GM10248 (cell line): ENCODE measurements around the gene IRAK1BP1.

Experiments used
- CTCF ChIA-PET: fragments of 300-600 bp; sonication (Branson Sonifier 250); formaldehyde crosslinking; extraction: SDS; loops from one replicate; lab custom pipeline; 2021; ENCODE audit warnings: antibody characterized with exemption; lab: Yijun Ruan, JAX
- POLR2A ChIA-PET: fragments of 350-650 bp; sonication (Branson Sonifier 250); formaldehyde crosslinking; extraction: SDS; loops from one replicate; lab custom pipeline; 2020; ENCODE audit warnings: antibody characterized with exemption; lab: Yijun Ruan, JAX
- DNase-seq: peaks from one replicate; pipeline ENCODE4 v3.0.0; 2012; ENCODE audit errors: extremely low spot score
- TF ChIP-seq, protein P1 (sequence below): IDR thresholded peaks from 2 replicates; pipeline ENCODE4 v1.5.1; 2012; ENCODE audit warnings: mild to moderate bottlenecking, low read depth; ENCODE audit errors: extremely low read depth, missing control alignments, control extremely low read depth

Gene IRAK1BP1

DNA sequence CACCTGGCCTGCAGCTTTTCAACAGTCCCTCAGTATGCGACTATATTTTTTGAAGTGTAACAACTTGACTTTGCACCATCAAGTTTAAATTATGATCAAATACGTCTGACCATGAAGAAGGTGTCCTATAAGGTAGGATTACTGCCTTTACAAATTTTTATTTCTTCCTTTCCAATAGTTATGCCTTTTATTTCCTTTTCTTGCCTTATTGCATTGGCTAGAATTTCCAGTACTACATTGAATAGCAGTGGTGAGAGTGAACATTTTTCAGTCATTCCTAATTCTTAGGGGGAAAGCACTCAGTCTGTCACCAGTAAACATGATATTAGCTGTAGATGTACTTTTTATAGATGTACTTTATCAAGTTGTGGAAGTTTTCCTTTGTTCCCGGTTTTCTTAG is 81.4 kb downstream of the IRAK1BP1 start:
- no peak for DNase-seq
- TF ChIP-seq, protein P1, sequence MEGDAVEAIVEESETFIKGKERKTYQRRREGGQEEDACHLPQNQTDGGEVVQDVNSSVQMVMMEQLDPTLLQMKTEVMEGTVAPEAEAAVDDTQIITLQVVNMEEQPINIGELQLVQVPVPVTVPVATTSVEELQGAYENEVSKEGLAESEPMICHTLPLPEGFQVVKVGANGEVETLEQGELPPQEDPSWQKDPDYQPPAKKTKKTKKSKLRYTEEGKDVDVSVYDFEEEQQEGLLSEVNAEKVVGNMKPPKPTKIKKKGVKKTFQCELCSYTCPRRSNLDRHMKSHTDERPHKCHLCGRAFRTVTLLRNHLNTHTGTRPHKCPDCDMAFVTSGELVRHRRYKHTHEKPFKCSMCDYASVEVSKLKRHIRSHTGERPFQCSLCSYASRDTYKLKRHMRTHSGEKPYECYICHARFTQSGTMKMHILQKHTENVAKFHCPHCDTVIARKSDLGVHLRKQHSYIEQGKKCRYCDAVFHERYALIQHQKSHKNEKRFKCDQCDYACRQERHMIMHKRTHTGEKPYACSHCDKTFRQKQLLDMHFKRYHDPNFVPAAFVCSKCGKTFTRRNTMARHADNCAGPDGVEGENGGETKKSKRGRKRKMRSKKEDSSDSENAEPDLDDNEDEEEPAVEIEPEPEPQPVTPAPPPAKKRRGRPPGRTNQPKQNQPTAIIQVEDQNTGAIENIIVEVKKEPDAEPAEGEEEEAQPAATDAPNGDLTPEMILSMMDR: no peak
- CTCF ChIA-PET: no interaction called here
- POLR2A ChIA-PET: no interaction called here

- CTCF ChIA-PET: no interaction called here
Measured at GRCh38 chr6:78952362-78952761, 85.0 kb downstream of the IRAK1BP1 start.

More at GRCh38 chr6:78952362-78952761, 85.0 kb downstream of the IRAK1BP1 start:
- TF ChIP-seq, protein P1: no peak
- no peak for DNase-seq
- POLR2A ChIA-PET: no interaction called here
